ENCODE measurements around the gene ACKR2.
"Not testable (repeated sequence)": the region's sequence is repeated elsewhere in the genome, so short reads cannot be mapped to it uniquely, and the experiment has no call there.

ACKR2 gene

GRCh38 chr3:42801784-42802183 lies 7.5 kb upstream of the ACKR2 start:
- DNase-seq: no peak

GRCh38 chr3:42802876-42803413 lies 6.3 kb upstream of the ACKR2 start:
- no peak for DNase-seq

GRCh38 chr3:42803414-42804105 lies 5.7 kb upstream of the ACKR2 start:
- DNase-seq: no peak

- peak; percentile 89 for DNase-seq
Measured at GRCh38 chr3:42804106-42804830, 5.0 kb upstream of the ACKR2 start, which contains the start of gene HIGD1A. Gene HIGD1A (minus strand): TSS chr3:42804490. CDS start chr3:42794253, 10,237 bp downstream.

- no peak for DNase-seq
Measured at GRCh38 chr3:42804831-42805132, 4.5 kb upstream of the ACKR2 start.

GRCh38 chr3:42805141-42805821 lies 4.0 kb upstream of the ACKR2 start:
- DNase-seq: no peak

- DNase-seq: no peak
Measured at GRCh38 chr3:42807929-42808328, 1.3 kb upstream of the ACKR2 start.

- not testable (repeated sequence) for DNase-seq
Measured at GRCh38 chr3:42810706-42811105, 1.5 kb downstream of the ACKR2 start.

GRCh38 chr3:42811118-42811883 lies 2.1 kb downstream of the ACKR2 start:
- not testable (repeated sequence) for DNase-seq

GRCh38 chr3:42814246-42814645 lies 5.0 kb downstream of the ACKR2 start:
- no peak for DNase-seq

- DNase-seq: no peak
Measured at GRCh38 chr3:42814914-42815507, 5.8 kb downstream of the ACKR2 start.

- no peak for DNase-seq
Measured at GRCh38 chr3:42815826-42816225, 6.6 kb downstream of the ACKR2 start.

- no peak for DNase-seq
Measured at GRCh38 chr3:42819351-42819965, 10.2 kb downstream of the ACKR2 start.

- no peak for DNase-seq
Measured at GRCh38 chr3:42820746-42821051, 11.5 kb downstream of the ACKR2 start.

- no peak for DNase-seq
Measured at GRCh38 chr3:42822828-42823227, 13.6 kb downstream of the ACKR2 start.

- no peak for DNase-seq
Measured at GRCh38 chr3:42823351-42823750, 14.1 kb downstream of the ACKR2 start.

GRCh38 chr3:42826141-42826540 lies 16.9 kb downstream of the ACKR2 start:
- DNase-seq: no peak

GRCh38 chr3:42827023-42827422 lies 17.8 kb downstream of the ACKR2 start:
- no peak for DNase-seq

- no peak for DNase-seq
Measured at GRCh38 chr3:42827654-42828053, 18.4 kb downstream of the ACKR2 start.

GRCh38 chr3:42829083-42829627 lies 19.9 kb downstream of the ACKR2 start:
- DNase-seq: no peak

GRCh38 chr3:42829628-42830436 lies 20.6 kb downstream of the ACKR2 start:
- DNase-seq: no peak
